ACC112 (cell line): ENCODE measurements around the gene MMRN2.
"Not testable (repeated sequence)": the region's sequence is repeated elsewhere in the genome, so short reads cannot be mapped to it uniquely, and the experiment has no call there.

Experiments
- H2AFZ ChIP-seq: fragments of 200-600 bp; sonication (generic); one replicate; pipeline ENCODE4 v1.6.0; 2017; ENCODE audit warnings: antibody characterized with exemption, low read length; ENCODE audit not compliant: unreplicated experiment
- H3K27ac ChIP-seq: fragments of 200-600 bp; sonication (generic); 2 replicates; pipeline ENCODE4 v1.5.1; 2014; ENCODE audit warnings: low read depth, mild to moderate bottlenecking, antibody characterized with exemption, low read length, moderate library complexity
- H3K27me3 ChIP-seq: fragments of 200-600 bp; sonication (generic); 2 replicates; pipeline ENCODE4 v1.6.1; 2014; ENCODE audit warnings: mild to moderate bottlenecking, antibody characterized with exemption, low read length, moderate library complexity, mixed read lengths; ENCODE audit not compliant: insufficient read depth
- H3K36me3 ChIP-seq: fragments of 200-600 bp; sonication (generic); 2 replicates; pipeline ENCODE4 v1.6.1; 2016; ENCODE audit warnings: mild to moderate bottlenecking, antibody characterized with exemption, low read length, moderate library complexity, mixed read lengths; ENCODE audit not compliant: insufficient read depth
- H3K4me1 ChIP-seq: fragments of 200-600 bp; sonication (generic); one replicate; pipeline ENCODE4 v1.6.1; 2016; ENCODE audit warnings: low read length, mixed read lengths; ENCODE audit not compliant: insufficient read depth, unreplicated experiment, control insufficient read depth
- H3K4me3 ChIP-seq: fragments of 200-600 bp; sonication (generic); 2 replicates; pipeline ENCODE4 v1.5.1; 2014; ENCODE audit warnings: mild to moderate bottlenecking, low read depth, low read length
- H3K79me2 ChIP-seq: fragments of 200-600 bp; sonication (generic); one replicate; pipeline ENCODE4 v1.6.0; 2016; ENCODE audit warnings: low read length; ENCODE audit not compliant: control insufficient read depth, unreplicated experiment, insufficient read depth

The MMRN2 gene

GRCh38 chr10:86957471-86958115 lies at the start of gene MMRN2:
Gene MMRN2 (minus strand): TSS chr10:86957615. CDS start chr10:86957541, 74 bp downstream.
- no peak within 1 kb of the TSS for H3K4me3 ChIP-seq
- no peak within 1 kb of the TSS for H2AFZ ChIP-seq
- H3K36me3 ChIP-seq: no peaks in the 10 kb centered on the region
- H3K79me2 ChIP-seq: no peaks in the 10 kb centered on the region
- no peaks in the 10 kb centered on the region for H3K27me3 ChIP-seq
- H3K4me1 ChIP-seq: peaks cover 33% of the 10 kb centered on the region
- no peak within 1 kb of the TSS for H3K27ac ChIP-seq

- not testable (repeated sequence) for H3K36me3 ChIP-seq, H2AFZ ChIP-seq, H3K27ac ChIP-seq, H3K79me2 ChIP-seq, H3K4me1 ChIP-seq, H3K27me3 ChIP-seq, H3K4me3 ChIP-seq
Observed at GRCh38 chr10:87007124-87007523, 49.7 kb upstream of the MMRN2 start.

GRCh38 chr10:87000491-87000890 lies 43.1 kb upstream of the MMRN2 start:
- Histone ChIP-seq H3K27me3 (no peaks in the 10 kb centered on the region), H3K4me1 (peaks cover 9% of the 10 kb centered on the region), H3K36me3 (no peaks in the 10 kb centered on the region), H3K79me2 (no peaks in the 10 kb centered on the region), H2AFZ (peak overlapping the region; percentile 7), H3K4me3 (no peak overlapping the region), H3K27ac (no peak overlapping the region)

- not testable (repeated sequence) for H3K4me1 ChIP-seq, H3K27ac ChIP-seq, H3K27me3 ChIP-seq, H3K4me3 ChIP-seq, H3K79me2 ChIP-seq, H3K36me3 ChIP-seq
- peak overlapping the region; percentile 7 for H2AFZ ChIP-seq
Observed at GRCh38 chr10:86999802-87000403, 42.5 kb upstream of the MMRN2 start.

- no peak overlapping the region for H3K4me3 ChIP-seq
- 0 out of 2 replicates have a peak, but pooled peaks cover 3% of the 10 kb centered on the region for H3K27me3 ChIP-seq
Observed at GRCh38 chr10:86992929-86993328, 35.5 kb upstream of the MMRN2 start.

GRCh38 chr10:86992456-86992855 lies 35.0 kb upstream of the MMRN2 start:
- Histone ChIP-seq H3K4me3 (no peak overlapping the region), H3K36me3 (no peaks in the 10 kb centered on the region), H3K4me1 (no peaks in the 10 kb centered on the region), H3K27ac (no peak overlapping the region), H2AFZ (no peak overlapping the region), H3K79me2 (no peaks in the 10 kb centered on the region), H3K27me3 (0 out of 2 replicates have a peak, but pooled peaks cover 3% of the 10 kb centered on the region)

More at GRCh38 chr10:86992929-86993328, 35.5 kb upstream of the MMRN2 start:
- Histone ChIP-seq H3K4me1 (no peaks in the 10 kb centered on the region), H2AFZ (no peak overlapping the region), H3K79me2 (no peaks in the 10 kb centered on the region), H3K27ac (no peak overlapping the region), H3K36me3 (no peaks in the 10 kb centered on the region)

- not testable (repeated sequence) for H3K4me1 ChIP-seq, H2AFZ ChIP-seq, H3K79me2 ChIP-seq, H3K36me3 ChIP-seq, H3K27me3 ChIP-seq, H3K4me3 ChIP-seq, H3K27ac ChIP-seq
Observed at GRCh38 chr10:86991362-86991761, 33.9 kb upstream of the MMRN2 start.

- Histone ChIP-seq H2AFZ (no peak overlapping the region), H3K36me3 (no peaks in the 10 kb centered on the region), H3K27me3 (0 out of 2 replicates have a peak, but pooled peaks cover 3% of the 10 kb centered on the region), H3K4me1 (no peaks in the 10 kb centered on the region), H3K79me2 (no peaks in the 10 kb centered on the region), H3K4me3 (no peak overlapping the region), H3K27ac (no peak overlapping the region)
Observed at GRCh38 chr10:86988520-86988919, 31.1 kb upstream of the MMRN2 start.

- H3K4me1 ChIP-seq: peaks cover 11% of the 10 kb centered on the region
- not testable (repeated sequence) for H3K36me3 ChIP-seq, H2AFZ ChIP-seq, H3K79me2 ChIP-seq, H3K27ac ChIP-seq, H3K4me3 ChIP-seq, H3K27me3 ChIP-seq
Observed at GRCh38 chr10:86984498-86984897, 27.1 kb upstream of the MMRN2 start.

- Histone ChIP-seq H2AFZ (no peak overlapping the region), H3K27ac (no peak overlapping the region), H3K36me3 (no peaks in the 10 kb centered on the region), H3K79me2 (no peaks in the 10 kb centered on the region), H3K4me3 (no peak overlapping the region), H3K27me3 (no peaks in the 10 kb centered on the region), H3K4me1 (peaks cover 20% of the 10 kb centered on the region)
Observed at GRCh38 chr10:86981716-86982115, 24.3 kb upstream of the MMRN2 start.

GRCh38 chr10:86981020-86981419 lies 23.6 kb upstream of the MMRN2 start:
- H2AFZ ChIP-seq, H3K4me3 ChIP-seq, H3K79me2 ChIP-seq, H3K27me3 ChIP-seq, H3K27ac ChIP-seq, H3K36me3 ChIP-seq: not testable (repeated sequence)
- peaks cover 20% of the 10 kb centered on the region for H3K4me1 ChIP-seq
